Erythroblast (primary cell): ENCODE results near the gene ST3GAL6.

Source experiments
- GATA1 ChIP-seq: IDR thresholded peaks from 2 replicates; pipeline ENCODE4 v1.6.1; 2011; ENCODE audit warnings: low read depth, mild to moderate bottlenecking, control low read depth, low read length, moderate library complexity
- POLR2A ChIP-seq: IDR thresholded peaks from 2 replicates; pipeline ENCODE4 v1.6.1; 2011; ENCODE audit warnings: mild to moderate bottlenecking, low read length

DNA sequence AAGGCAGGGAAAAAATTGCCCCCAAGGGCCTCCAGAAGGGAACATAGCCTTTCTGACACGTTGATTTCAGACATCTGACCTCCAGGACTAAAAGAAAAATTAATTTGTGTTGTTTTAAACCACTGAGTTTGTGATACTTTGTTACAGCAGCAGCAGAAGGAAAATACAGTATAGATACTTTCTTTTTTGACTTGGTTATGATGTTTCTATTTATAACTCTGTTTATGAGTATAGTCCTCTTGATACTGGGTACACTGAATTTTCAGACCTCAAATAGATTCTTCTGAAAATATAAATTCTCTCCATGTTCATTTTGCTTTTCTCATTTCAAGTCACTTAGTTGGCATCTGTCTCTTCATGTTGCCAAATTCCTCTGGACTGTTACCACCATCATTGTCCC is 44.4 kb upstream of the ST3GAL6 start:
- TF ChIP-seq POLR2A (no peak), GATA1 (no peak)
